Fibroblast of the aortic adventitia (primary cell): ENCODE results near the gene NXPH4. TPM values are rescaled to one million over a fixed set of nuclear protein-coding genes. Genes with fewer than 3 reads are reported as not detected.

ENCODE experiments used
- DNase-seq: peaks from one replicate; pipeline ENCODE4 v3.0.0-alpha.2; 2010; ENCODE audit warnings: low read depth
- H3K4me3 ChIP-seq: 2 replicates; pipeline ENCODE4 v1.5.1; 2011; ENCODE audit warnings: low read depth, mild to moderate bottlenecking, control low read depth, low read length, moderate library complexity
- total RNA-seq: library from RNA; depleted of rRNA; stranded (reverse); fragments of >200 nt; gene quantifications from 2 replicates; pipeline ENCODE4 v1.2.3, GENCODE V29; 2012; ENCODE audit warnings: low replicate concordance
- TF ChIP-seq, protein P1 (sequence below): IDR thresholded peaks from 2 replicates; pipeline ENCODE4 v1.5.1; 2011; ENCODE audit warnings: mild to moderate bottlenecking, low read length, control low read depth, inconsistent platforms; ENCODE audit not compliant: insufficient read depth

NXPH4 gene
- total RNA-seq, 1 donor, result 1.9 TPM

DNA sequence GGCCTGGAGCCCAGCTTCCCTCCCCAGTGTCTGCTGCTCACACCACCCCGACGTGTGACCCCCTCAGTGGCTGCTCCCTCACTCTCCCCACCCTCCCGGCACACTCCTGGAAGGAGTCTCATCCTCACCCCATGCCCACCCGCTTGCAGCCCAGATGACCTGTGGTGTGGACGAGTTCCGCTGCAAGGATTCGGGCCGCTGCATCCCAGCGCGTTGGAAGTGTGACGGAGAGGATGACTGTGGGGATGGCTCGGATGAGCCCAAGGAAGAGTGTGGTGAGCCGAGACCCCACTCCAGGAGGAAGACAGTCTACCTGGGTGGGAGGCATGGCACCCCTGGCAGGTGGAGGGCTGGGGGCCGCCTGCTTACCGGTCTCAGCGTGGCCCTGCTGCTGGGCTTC, 15.0 kb upstream of the NXPH4 start:
- no peak for DNase-seq
- no peak overlapping the region for H3K4me3 ChIP-seq
- TF ChIP-seq, protein P1, sequence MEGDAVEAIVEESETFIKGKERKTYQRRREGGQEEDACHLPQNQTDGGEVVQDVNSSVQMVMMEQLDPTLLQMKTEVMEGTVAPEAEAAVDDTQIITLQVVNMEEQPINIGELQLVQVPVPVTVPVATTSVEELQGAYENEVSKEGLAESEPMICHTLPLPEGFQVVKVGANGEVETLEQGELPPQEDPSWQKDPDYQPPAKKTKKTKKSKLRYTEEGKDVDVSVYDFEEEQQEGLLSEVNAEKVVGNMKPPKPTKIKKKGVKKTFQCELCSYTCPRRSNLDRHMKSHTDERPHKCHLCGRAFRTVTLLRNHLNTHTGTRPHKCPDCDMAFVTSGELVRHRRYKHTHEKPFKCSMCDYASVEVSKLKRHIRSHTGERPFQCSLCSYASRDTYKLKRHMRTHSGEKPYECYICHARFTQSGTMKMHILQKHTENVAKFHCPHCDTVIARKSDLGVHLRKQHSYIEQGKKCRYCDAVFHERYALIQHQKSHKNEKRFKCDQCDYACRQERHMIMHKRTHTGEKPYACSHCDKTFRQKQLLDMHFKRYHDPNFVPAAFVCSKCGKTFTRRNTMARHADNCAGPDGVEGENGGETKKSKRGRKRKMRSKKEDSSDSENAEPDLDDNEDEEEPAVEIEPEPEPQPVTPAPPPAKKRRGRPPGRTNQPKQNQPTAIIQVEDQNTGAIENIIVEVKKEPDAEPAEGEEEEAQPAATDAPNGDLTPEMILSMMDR, result no peak

DNA sequence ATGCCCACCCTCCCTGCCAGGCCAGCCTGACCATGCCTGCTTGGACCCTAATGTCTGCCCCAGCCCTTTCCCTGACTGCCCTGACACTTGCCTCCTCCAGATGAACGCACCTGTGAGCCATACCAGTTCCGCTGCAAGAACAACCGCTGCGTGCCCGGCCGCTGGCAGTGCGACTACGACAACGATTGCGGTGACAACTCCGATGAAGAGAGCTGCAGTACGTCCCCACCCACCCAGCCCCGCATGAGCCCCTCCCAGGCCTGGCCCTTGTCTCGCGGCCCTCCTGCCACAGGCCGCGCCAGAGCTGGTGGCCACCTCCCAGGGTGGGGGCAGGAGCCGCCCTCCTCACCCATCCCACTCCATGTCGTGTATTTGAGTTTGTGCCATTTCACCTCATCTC, 14.3 kb upstream of the NXPH4 start:
- TF ChIP-seq, protein P1, result no peak
- H3K4me3 ChIP-seq, result no peak overlapping the region
- DNase-seq, result no peak

DNA sequence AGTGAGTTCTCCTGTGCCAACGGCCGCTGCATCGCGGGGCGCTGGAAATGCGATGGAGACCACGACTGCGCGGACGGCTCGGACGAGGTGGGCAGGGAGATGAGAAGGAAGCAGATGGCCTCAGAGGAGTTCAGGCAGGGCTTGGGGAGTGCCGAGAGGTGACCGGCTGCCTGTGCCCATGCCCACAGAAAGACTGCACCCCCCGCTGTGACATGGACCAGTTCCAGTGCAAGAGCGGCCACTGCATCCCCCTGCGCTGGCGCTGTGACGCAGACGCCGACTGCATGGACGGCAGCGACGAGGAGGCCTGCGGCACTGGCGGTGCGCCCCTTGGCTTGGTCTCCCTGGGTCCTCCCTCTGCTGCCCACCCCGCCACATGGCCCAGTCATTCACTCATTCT, 13.4 kb upstream of the NXPH4 start:
- TF ChIP-seq, protein P1, result no peak
- no peak for DNase-seq
- no peak overlapping the region for H3K4me3 ChIP-seq

DNA sequence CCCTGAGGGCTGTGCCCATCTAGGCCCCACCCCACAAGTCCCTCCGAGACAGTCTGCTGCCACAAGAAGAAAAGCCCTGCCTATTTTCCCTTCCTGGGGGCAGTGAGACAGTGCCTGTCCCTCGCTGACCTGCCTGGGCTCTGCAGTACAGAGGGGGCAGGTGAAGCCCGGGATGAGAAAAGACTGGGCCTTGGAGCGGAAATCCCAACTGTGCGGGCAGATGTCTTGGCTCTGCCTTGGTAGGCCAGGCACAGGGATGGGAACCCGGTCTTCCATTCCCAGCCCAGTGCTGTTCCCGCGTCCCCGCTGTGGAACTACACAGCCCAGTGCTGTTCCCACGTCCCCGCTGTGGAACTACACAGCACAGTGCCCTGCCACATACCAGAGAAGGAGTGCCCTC, 12.8 kb upstream of the NXPH4 start:
- TF ChIP-seq, protein P1, result no peak
- DNase-seq, result no peak
- no peak overlapping the region for H3K4me3 ChIP-seq

DNA sequence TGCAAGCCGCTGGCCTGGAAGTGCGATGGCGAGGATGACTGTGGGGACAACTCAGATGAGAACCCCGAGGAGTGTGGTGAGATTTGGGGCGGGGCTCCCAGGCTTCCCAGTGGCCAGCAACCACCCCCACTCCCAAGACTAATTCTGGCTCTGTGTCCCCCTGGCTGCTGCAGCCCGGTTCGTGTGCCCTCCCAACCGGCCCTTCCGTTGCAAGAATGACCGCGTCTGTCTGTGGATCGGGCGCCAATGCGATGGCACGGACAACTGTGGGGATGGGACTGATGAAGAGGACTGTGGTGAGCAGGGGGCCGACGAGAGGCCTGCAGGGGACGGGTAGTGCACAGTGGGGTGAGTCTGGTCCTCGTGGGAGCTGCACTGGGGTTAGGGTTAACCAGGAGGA, 12.1 kb upstream of the NXPH4 start:
- TF ChIP-seq, protein P1, result no peak
- DNase-seq, result no peak
- no peak overlapping the region for H3K4me3 ChIP-seq

DNA sequence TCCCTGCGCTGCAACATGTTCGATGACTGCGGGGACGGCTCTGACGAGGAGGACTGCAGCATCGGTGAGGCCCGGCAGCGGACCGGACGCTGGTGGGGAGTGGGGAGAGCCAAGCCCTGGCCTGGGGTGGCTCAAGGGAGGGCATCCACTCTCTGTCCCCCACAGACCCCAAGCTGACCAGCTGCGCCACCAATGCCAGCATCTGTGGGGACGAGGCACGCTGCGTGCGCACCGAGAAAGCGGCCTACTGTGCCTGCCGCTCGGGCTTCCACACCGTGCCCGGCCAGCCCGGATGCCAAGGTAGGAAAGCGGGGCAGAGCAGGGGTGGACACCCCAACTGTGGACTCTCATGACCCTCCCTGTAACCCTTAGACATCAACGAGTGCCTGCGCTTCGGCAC, 11.4 kb upstream of the NXPH4 start:
- no peak for DNase-seq
- TF ChIP-seq, protein P1, result no peak
- H3K4me3 ChIP-seq, result no peak overlapping the region

DNA sequence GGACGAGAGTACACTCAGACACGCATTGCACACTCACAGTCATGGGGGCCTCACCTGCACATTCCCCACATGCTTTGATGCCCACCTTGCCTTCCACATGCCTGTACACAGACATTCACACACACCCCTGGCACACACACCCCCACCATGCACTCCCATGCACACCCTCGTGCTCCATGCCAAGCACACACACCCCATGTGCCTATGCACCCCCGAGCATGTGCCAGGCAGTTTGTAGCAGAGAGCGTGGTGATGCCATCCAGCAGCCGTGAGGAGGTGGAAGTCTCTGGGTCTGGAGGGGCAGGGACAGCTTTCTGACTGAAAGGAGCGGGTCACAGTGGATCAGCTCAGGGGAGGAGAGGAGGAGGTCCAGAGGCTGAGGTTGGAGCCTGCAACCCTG, 10.7 kb upstream of the NXPH4 start:
- no peak for DNase-seq
- no peak overlapping the region for H3K4me3 ChIP-seq
- TF ChIP-seq, protein P1, result no peak
